Activated CD8-positive, alpha-beta memory T cell treated with anti-CD3 and anti-CD28 coated beads, Interleukin-2, amount 10 ng/mL, durations not matched to agents 7 days and 5 days (primary cell): ENCODE results near the gene TSPOAP1. TPM values are rescaled to one million over a fixed set of nuclear protein-coding genes. Genes with fewer than 3 reads are reported as not detected.

Experiments used
- ATAC-seq: fragments of 150-1000 bp; cut with Tn5 transposase; one replicate; pipeline ENCODE4 v1.10.0; 2021; ENCODE audit warnings: moderate library complexity
- CTCF ChIA-PET: fragments of 350-600 bp; sonication (Branson Sonifier 250); formaldehyde crosslinking; loops from one replicate; lab custom pipeline; 2021; ENCODE audit warnings: antibody characterized with exemption; lab: Charles Lee
- DNase-seq: peaks from one replicate; pipeline ENCODE4 v3.0.0-alpha.2; 2020
- H3K27ac Mint-ChIP-seq: one replicate; pipeline ENCODE4 v1.8.0; 2021; ENCODE audit warnings: mild to moderate bottlenecking, mixed read lengths
- H3K27me3 Mint-ChIP-seq: one replicate; pipeline ENCODE4 v1.8.0; 2021; ENCODE audit warnings: mixed read lengths
- H3K36me3 Mint-ChIP-seq: one replicate; pipeline ENCODE4 v1.8.0; 2021; ENCODE audit warnings: mild to moderate bottlenecking, mixed read lengths
- H3K4me1 Mint-ChIP-seq: one replicate; pipeline ENCODE4 v1.8.0; 2021; ENCODE audit warnings: mixed read lengths
- H3K4me3 Mint-ChIP-seq: one replicate; pipeline ENCODE4 v1.8.0; 2021; ENCODE audit warnings: mild to moderate bottlenecking, moderate library complexity, mixed read lengths
- H3K9me3 Mint-ChIP-seq: one replicate; pipeline ENCODE4 v1.8.0; 2022; ENCODE audit warnings: low read depth, mixed read lengths
- total RNA-seq, 2 experiments: library from RNA; stranded (reverse); gene quantifications; one replicate each; pipeline ENCODE4 v1.2.3, GENCODE V29; 2021

The TSPOAP1 gene
- total RNA-seq, 2 experiments from 2014 or later = 25.6 to 66.3 TPM

DNA sequence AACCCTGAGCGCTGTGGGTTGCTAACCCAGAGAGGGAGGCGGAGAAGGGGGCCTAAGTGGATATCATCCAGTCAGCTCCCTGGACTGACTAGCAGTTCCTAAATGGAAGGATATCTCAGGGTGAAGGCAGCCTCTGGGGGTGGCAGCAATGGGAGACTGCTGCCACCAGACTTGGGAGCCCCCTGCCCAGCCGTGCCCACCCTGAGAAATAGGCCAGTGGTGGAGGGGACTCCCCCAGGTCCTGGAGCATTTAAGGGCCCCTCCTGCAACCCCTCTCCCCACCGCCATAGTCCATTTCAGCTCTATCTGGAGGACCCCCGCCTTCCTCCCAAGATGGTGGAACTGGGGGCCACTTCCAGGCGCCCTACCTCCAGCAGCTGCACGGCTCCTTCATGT, 8.4 kb downstream of the TSPOAP1 start:
- H3K27ac Mint-ChIP-seq = no peak overlapping the region
- CTCF ChIA-PET = interaction anchor here (0.7 kb wide), 1 partner anchor 72 kb away, joined by 3 read pairs; no protein-coding TSS in a partner anchor
- no peak overlapping the region for H3K4me3 Mint-ChIP-seq
- H3K9me3 Mint-ChIP-seq = no peaks in the 10 kb centered on the region
- H3K4me1 Mint-ChIP-seq = peaks cover 17% of the 10 kb centered on the region
- peaks cover 13% of the 10 kb centered on the region for H3K36me3 Mint-ChIP-seq
- H3K27me3 Mint-ChIP-seq = no peaks in the 10 kb centered on the region
- no peak for DNase-seq
- ATAC-seq = no peak

GRCh38 chr17:58319173-58320162, 9.1 kb downstream of the TSPOAP1 start:
- peaks cover 13% of the 10 kb centered on the region for H3K36me3 Mint-ChIP-seq
- CTCF ChIA-PET = interaction anchor here (2.5 to 8.1 kb wide), 2 partner anchors 23 to 128 kb away, joined by 25 to 136 read pairs; no protein-coding TSS in a partner anchor
- H3K27me3 Mint-ChIP-seq = no peaks in the 10 kb centered on the region
- ATAC-seq (no peak), DNase-seq (peak; percentile 40)
- H3K4me1 Mint-ChIP-seq = peaks cover 16% of the 10 kb centered on the region
- no peaks in the 10 kb centered on the region for H3K9me3 Mint-ChIP-seq
- H3K27ac Mint-ChIP-seq = no peak overlapping the region
- H3K4me3 Mint-ChIP-seq = no peak overlapping the region

GRCh38 chr17:58318627-58319172, 9.9 kb downstream of the TSPOAP1 start:
- no peak overlapping the region for H3K4me3 Mint-ChIP-seq
- DNase-seq (peak; percentile 31), ATAC-seq (no peak)
- H3K4me1 Mint-ChIP-seq = peaks cover 16% of the 10 kb centered on the region
- no peaks in the 10 kb centered on the region for H3K9me3 Mint-ChIP-seq
- H3K36me3 Mint-ChIP-seq = peaks cover 15% of the 10 kb centered on the region
- CTCF ChIA-PET = interaction anchor here (1.4 to 8.1 kb wide), 5 partner anchors 8 to 128 kb away, joined by 5 to 136 read pairs (median 25); partner anchors contain the start of gene TSPOAP1
- peak overlapping the region; percentile 58 for H3K27ac Mint-ChIP-seq
- H3K27me3 Mint-ChIP-seq = no peaks in the 10 kb centered on the region

GRCh38 chr17:58318065-58318481, 10.5 kb downstream of the TSPOAP1 start:
- no peak overlapping the region for H3K4me3 Mint-ChIP-seq
- H3K4me1 Mint-ChIP-seq = peaks cover 14% of the 10 kb centered on the region
- no peaks in the 10 kb centered on the region for H3K9me3 Mint-ChIP-seq
- DNase-seq (peak; percentile 40), ATAC-seq (no peak)
- peaks cover 15% of the 10 kb centered on the region for H3K36me3 Mint-ChIP-seq
- H3K27ac Mint-ChIP-seq = peak overlapping the region; percentile 84
- H3K27me3 Mint-ChIP-seq = no peaks in the 10 kb centered on the region
- CTCF ChIA-PET = interaction anchor here (0.7 to 8.1 kb wide), 43 partner anchors 9 to 200 kb away, joined by 3 to 136 read pairs (median 6); partner anchors contain the start of genes HSF5, RNF43, SUPT4H1 and TSPOAP1

DNA sequence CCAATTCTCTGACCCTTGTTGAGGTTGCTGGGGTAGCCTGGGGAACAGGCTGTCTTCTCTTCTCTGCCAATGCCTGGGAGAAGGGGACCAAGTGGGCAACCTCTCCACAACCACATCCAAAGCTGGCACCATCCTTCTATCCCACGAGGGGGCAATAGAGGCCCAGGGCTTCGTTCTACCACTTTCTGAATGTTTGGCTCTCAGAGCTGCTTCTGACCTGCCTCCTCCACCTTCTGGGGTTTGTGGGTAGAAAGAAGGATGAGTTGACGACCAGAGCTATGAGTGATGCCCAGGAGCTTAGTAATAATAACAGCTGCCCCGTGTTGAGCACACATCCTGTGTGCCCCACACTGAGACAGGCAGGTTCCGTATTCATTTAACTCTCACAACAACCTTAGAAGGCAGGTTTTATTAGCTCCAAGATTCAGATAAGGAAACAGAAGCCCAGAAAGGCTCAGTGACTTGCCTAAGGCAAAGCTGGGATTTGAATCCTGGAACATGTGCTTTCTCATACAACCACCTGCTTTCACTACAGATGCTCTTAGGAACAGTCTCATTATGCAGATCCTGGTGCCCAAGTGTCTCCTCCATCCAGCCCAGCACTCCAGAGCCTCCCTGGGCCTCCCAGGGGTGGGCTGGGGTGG, 11.1 kb downstream of the TSPOAP1 start:
- Mint-ChIP-seq H3K4me1 (peaks cover 14% of the 10 kb centered on the region), H3K4me3 (no peak overlapping the region), H3K9me3 (no peaks in the 10 kb centered on the region), H3K27ac (peak overlapping the region; percentile 84), H3K36me3 (peaks cover 15% of the 10 kb centered on the region), H3K27me3 (no peaks in the 10 kb centered on the region)
- peak; percentile 89 for ATAC-seq
- DNase-seq = peak; percentile 88
- CTCF ChIA-PET = interaction anchor here (0.7 to 8.1 kb wide), 44 partner anchors 9 to 201 kb away, joined by 3 to 136 read pairs (median 6); partner anchors contain the start of genes HSF5, RNF43, SUPT4H1 and TSPOAP1

DNA sequence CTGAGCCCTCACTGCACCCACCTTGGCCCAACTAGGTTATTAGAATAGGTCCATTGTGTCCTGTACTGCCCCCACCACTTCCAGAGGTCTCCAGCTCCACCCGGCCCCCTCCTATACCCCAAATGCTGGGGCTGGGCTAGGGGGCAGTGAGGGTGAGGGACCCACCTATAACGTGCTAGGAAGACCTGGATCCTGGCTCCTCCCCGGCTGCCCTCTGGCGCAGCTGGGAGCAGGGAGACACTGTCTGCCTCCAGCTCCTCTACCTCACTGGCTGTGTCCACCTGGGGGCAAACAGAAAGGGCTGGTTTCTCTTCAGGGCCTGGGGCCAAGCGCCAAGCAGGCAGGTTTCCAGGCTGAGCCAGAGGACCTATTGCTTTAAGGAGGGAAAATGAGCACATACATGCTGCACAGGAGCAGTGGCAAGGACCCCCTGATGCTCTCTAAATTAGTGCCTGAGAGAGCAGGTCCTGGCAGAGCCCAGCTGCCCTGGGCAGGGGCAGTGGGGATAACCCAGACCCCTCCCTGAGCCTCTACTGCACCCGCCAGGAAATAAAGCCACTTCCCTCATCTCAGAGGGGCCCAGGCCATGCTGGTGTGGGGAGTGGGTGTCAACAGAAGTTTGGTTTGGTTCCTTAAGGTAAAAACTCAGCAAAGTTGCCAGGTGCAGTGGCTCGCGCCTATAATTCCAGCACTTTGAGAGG, 12.2 kb downstream of the TSPOAP1 start:
- no peak overlapping the region for H3K4me3 Mint-ChIP-seq
- peak; percentile 38 for DNase-seq
- no peaks in the 10 kb centered on the region for H3K9me3 Mint-ChIP-seq
- H3K36me3 Mint-ChIP-seq = peaks cover 10% of the 10 kb centered on the region
- CTCF ChIA-PET = interaction anchor here (1.2 to 8.1 kb wide), 24 partner anchors 10 to 171 kb away, joined by 3 to 136 read pairs (median 8); partner anchors contain the start of genes HSF5, RNF43, SUPT4H1 and TSPOAP1
- H3K27ac Mint-ChIP-seq = no peak overlapping the region
- peaks cover 14% of the 10 kb centered on the region for H3K4me1 Mint-ChIP-seq
- no peaks in the 10 kb centered on the region for H3K27me3 Mint-ChIP-seq
- no peak for ATAC-seq

- Mint-ChIP-seq H3K4me1 (peaks cover 14% of the 10 kb centered on the region), H3K27me3 (no peaks in the 10 kb centered on the region), H3K4me3 (no peak overlapping the region), H3K27ac (no peak overlapping the region), H3K36me3 (peaks cover 8% of the 10 kb centered on the region), H3K9me3 (no peaks in the 10 kb centered on the region)
- ATAC-seq (no peak), DNase-seq (peak; percentile 4)
- CTCF ChIA-PET = interaction anchor here (0.7 to 8.1 kb wide), 7 partner anchors 11 to 130 kb away, joined by 3 to 136 read pairs (median 11); partner anchors contain the start of genes RNF43 and SUPT4H1
Measured at GRCh38 chr17:58315750-58316149, 12.8 kb downstream of the TSPOAP1 start.

- peak; percentile 37 for DNase-seq
- Mint-ChIP-seq H3K27ac (no peak overlapping the region), H3K4me3 (no peak overlapping the region), H3K36me3 (peaks cover 7% of the 10 kb centered on the region), H3K4me1 (peaks cover 14% of the 10 kb centered on the region), H3K27me3 (no peaks in the 10 kb centered on the region), H3K9me3 (no peaks in the 10 kb centered on the region)
- ATAC-seq = no peak
- CTCF ChIA-PET = interaction anchor here (0.7 to 8.1 kb wide), 6 partner anchors 11 to 131 kb away, joined by 3 to 136 read pairs (median 27); partner anchors contain the start of genes RNF43 and SUPT4H1
Measured at GRCh38 chr17:58315281-58315711, 13.3 kb downstream of the TSPOAP1 start.

GRCh38 chr17:58314706-58315015, 13.9 kb downstream of the TSPOAP1 start:
- no peak overlapping the region for H3K27ac Mint-ChIP-seq

DNA sequence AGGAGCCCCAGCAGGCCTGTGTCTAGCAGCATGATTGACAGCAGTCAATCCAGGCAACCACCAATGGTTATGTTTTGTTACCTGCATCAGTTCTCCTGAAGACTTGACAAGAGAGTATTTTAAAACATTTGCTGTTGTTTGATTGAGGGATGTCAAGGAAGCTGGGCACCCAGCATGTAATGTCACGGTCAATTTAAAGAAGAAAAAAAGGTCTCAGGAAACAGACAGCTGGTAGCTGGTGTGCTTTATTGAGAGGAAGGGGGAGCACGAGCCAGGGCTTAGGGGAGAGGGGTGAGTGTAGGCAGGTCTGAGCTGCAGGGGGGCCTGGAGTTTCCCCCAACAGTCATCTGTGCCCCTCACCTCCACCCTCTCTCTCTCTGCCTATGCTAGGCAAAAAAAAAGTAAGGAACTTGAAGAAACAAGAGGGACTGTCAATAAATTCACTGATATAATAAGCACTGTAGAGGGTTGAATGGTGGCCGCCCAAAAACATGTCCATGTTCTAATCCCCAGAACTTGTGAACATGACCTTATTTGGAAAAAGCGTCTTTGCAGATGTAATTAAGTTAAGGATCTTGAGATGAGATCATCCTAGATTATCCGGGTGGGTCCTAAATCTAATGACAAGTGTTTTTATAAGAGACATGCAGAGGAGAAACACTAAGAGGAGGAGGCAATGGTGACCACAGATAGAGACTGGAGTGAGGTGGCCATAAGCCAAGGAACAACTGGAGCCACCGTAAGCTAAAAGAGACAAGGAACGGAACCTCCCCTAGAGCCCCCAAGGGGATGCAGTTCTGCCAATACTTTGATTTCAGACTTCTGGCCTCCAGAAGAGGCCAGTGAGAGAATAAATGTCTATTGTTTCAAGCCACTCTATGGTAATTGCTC, 14.5 kb downstream of the TSPOAP1 start:
- H3K9me3 Mint-ChIP-seq = no peaks in the 10 kb centered on the region
- no peak overlapping the region for H3K27ac Mint-ChIP-seq
- H3K36me3 Mint-ChIP-seq = peaks cover 7% of the 10 kb centered on the region
- H3K27me3 Mint-ChIP-seq = no peaks in the 10 kb centered on the region
- ATAC-seq (no peak), DNase-seq (peak; percentile 25)
- peaks cover 14% of the 10 kb centered on the region for H3K4me1 Mint-ChIP-seq
- no peak overlapping the region for H3K4me3 Mint-ChIP-seq
- CTCF ChIA-PET = interaction anchor here (0.6 to 8.1 kb wide), 6 partner anchors 9 to 120 kb away, joined by 3 to 136 read pairs (median 27); partner anchors contain the start of genes RNF43 and SUPT4H1

More at GRCh38 chr17:58314706-58315015, 13.9 kb downstream of the TSPOAP1 start:
- H3K27me3 Mint-ChIP-seq = no peaks in the 10 kb centered on the region
- peak; percentile 30 for DNase-seq
- ATAC-seq = no peak
- no peak overlapping the region for H3K4me3 Mint-ChIP-seq
- peaks cover 14% of the 10 kb centered on the region for H3K4me1 Mint-ChIP-seq
- CTCF ChIA-PET = interaction anchor here (0.6 to 8.1 kb wide), 6 partner anchors 10 to 131 kb away, joined by 3 to 136 read pairs (median 27); partner anchors contain the start of genes RNF43 and SUPT4H1
- peaks cover 7% of the 10 kb centered on the region for H3K36me3 Mint-ChIP-seq
- H3K9me3 Mint-ChIP-seq = no peaks in the 10 kb centered on the region

- no peak for ATAC-seq
- DNase-seq = peak; percentile 22
- H3K9me3 Mint-ChIP-seq = no peaks in the 10 kb centered on the region
- H3K4me1 Mint-ChIP-seq = peaks cover 7% of the 10 kb centered on the region
- H3K27ac Mint-ChIP-seq = no peak overlapping the region
- no peaks in the 10 kb centered on the region for H3K27me3 Mint-ChIP-seq
- peaks cover 7% of the 10 kb centered on the region for H3K36me3 Mint-ChIP-seq
- CTCF ChIA-PET = interaction anchor here (1.1 to 8.1 kb wide), 4 partner anchors 8 to 126 kb away, joined by 3 to 136 read pairs (median 27); no protein-coding TSS in a partner anchor
- no peak overlapping the region for H3K4me3 Mint-ChIP-seq
Measured at GRCh38 chr17:58312829-58313228, 15.8 kb downstream of the TSPOAP1 start.
